Breast epithelium (tissue), 3 donors: ENCODE measurements around the gene TMEM108.

Source experiments
- CTCF ChIP-seq, 3 donors: fragments of 450-650 bp; IDR thresholded peaks; one replicate each; pipeline ENCODE4 v1.5.1; 2016 to 2017; ENCODE audit warnings: antibody characterized with exemption in 3 of 3, mild to moderate bottlenecking in 3 of 3, moderate library complexity in 3 of 3
- POLR2A ChIP-seq: fragments of 450-650 bp; IDR thresholded peaks from one replicate; pipeline ENCODE4 v1.6.1; 2016; ENCODE audit warnings: antibody characterized with exemption, mild to moderate bottlenecking, moderate library complexity
- POLR2AphosphoS5 ChIP-seq, 3 donors: sonication (generic); formaldehyde crosslinking; IDR thresholded peaks; one replicate each; pipeline ENCODE4 v1.6.1; 2017; ENCODE audit warnings: antibody characterized with exemption in 3 of 3

GRCh38 chr3:133426721-133427120 is 388.5 kb downstream of the TMEM108 start:
- TF ChIP-seq CTCF (IDR thresholded peaks at IDR 0.05), result no peak
- no peak for TF ChIP-seq POLR2A
- no peak for TF ChIP-seq POLR2AphosphoS5 (IDR thresholded peaks at IDR 0.05)
